ENCODE measurements around the gene TYMS. TPM values are rescaled to one million over a fixed set of nuclear protein-coding genes. Genes with fewer than 3 reads are reported as not detected.

Gene TYMS
- polyA plus RNA-seq, 4 donors: 116 to 133 (median 126) TPM

- no peak for DNase-seq (ENCODE audit: low read depth in 4 of 4, low spot score in 2 of 4)
Measured at GRCh38 chr18:710418-711300, 53.2 kb downstream of the TYMS start.

DNA sequence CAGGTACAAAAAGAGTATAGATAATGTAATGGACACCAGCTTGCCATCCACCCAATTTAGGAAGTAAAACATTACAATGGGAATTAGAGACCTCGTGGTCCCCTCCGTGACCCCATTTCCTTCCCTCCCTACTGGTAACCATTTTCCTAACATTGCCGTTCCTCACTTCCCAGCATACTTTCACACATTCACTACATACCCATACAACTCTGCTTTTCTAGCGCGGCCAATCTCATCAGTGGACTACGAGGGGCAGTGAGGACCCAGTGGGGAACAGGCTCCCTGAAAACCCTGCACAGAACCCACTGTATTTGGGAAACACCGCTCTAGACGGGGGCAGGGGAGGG, 53.8 kb downstream of the TYMS start:
- peak in 1 of 4 donors; percentile 15 for DNase-seq (ENCODE audit: low read depth in 4 of 4, low spot score in 2 of 4)

DNA sequence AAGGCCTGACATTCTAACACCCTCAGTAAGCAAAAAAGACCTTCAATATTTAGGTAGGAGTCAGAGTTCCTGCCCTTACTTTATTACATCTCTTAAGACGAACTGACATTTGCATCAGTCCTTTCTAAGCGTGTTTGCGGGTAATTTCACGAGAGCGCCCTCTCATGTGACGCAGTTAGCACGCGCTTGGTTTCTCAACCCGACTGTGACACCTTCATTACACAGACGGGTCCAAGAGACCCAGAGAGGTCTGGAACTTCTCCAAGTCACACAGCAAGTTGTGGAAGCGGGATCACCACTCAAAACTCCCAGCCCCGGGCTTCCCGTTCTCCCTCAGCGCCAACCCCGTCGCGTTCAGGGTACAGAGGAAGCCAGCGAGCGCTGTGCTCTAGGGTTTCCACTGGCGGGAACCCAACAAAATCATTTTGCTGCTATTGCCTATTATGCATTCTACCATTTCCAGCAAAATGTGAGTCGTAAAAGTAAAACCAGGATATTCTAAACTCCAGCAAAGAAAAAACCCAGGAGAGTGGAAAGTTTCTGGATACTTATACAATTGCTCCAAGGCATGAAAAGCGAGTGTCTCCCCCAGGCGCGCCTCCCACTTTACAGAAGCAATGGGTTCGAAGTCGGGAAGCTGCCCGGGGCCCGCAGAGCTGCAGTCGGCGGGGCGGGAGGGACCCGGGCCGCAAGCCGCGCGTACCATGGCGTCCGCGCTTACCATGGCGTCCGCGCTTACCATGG, 54.4 kb downstream of the TYMS start:
- DNase-seq (ENCODE audit: low read depth in 4 of 4, low spot score in 2 of 4): peak in 3 of 4 donors; percentile 48 to 56 (median 50)

DNA sequence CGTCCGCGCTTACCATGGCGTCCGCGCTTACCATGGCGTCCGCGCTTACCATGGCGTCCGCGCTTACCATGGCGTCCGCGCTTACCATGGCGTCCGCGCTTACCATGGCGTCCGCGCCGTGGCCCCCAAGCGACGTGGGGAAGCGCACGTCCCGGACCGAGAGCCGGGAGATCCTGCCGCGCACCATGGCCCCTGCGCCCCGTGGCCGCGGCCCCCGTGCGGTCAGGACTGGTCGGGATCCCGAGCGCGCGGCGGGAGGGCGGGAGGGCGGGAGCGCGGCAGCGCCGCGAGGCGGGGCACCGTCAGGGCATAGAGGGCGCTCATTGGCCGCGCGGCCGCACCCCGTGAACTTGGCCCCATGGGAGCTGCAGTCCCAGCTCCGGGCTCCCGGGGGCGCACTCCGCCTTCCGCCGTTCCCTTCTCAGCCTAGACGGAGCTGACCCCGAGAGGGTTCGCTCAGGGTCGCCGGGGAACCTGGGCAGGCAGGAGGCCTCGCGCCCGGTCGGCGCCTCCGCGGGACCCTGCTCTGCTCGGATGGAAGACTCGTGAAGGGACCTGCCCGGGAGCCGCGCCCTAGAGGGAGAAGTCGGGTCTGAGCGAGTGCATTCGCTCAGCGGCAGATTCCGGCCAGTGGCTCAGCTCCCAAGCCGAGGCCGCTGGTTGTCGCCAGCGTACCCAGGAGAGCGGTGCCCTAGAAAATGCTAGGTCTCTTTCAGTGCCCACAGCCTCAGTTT, 55.1 kb downstream of the TYMS start, which contains the start of gene ENOSF1:
ENOSF1 (minus strand) TSS at position 230 of the 734 bp plus-strand sequence; CDS start at position 187, 43 bp downstream.
- peak in 2 of 4 donors; percentile 66 to 68 for DNase-seq (ENCODE audit: low read depth in 4 of 4, low spot score in 2 of 4)

DNA sequence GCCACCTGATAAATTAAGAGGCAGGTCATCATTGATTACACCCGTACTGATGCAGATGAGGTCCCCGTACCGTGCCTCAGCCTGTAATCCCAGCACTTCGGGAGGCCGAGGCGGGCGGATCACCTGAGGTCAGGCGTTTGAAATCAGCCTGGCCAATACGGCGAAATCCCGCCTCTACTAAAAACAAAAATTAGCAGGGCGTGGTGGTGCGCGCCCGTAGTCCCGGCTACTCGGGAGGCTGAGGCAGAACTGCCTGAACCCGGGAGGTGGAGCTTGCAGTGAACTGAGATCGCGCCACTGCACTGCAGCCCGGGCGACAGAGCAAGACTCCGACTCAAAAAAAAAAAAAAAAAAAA, 55.7 kb downstream of the TYMS start:
- DNase-seq (ENCODE audit: low read depth in 4 of 4, low spot score in 2 of 4): no peak

- DNase-seq (ENCODE audit: low read depth in 4 of 4, low spot score in 2 of 4): no peak
Measured at GRCh38 chr18:715626-716025, 58.2 kb downstream of the TYMS start.

- no peak for DNase-seq (ENCODE audit: low read depth in 4 of 4, low spot score in 2 of 4)
Measured at GRCh38 chr18:717003-717402, 59.5 kb downstream of the TYMS start.

Other genes starting within 250 kb of the TYMS start
- gene COLEC12, start 157.0 kb upstream of the TYMS start, polyA plus RNA-seq (ENCODE audit: insufficient read length in 4 of 4): 10 to 100 TPM; 23.6 to 35.2 (median 27.0) TPM
- gene CETN1, start 77.3 kb upstream of the TYMS start, polyA plus RNA-seq (ENCODE audit: insufficient read length in 4 of 4): not detected
- 10 to 100 TPM in 3 of 4 donors, 1 to 10 TPM in 1; 7.8 to 20.0 (median 13.2) TPM for gene CLUL1, start 60.7 kb upstream of the TYMS start, polyA plus RNA-seq (ENCODE audit: insufficient read length in 4 of 4)
- gene ENOSF1, start 55.0 kb downstream of the TYMS start, polyA plus RNA-seq (ENCODE audit: insufficient read length in 4 of 4): 100 to 1,000 TPM in 2 of 4 donors, 10 to 100 TPM in 2; 50.5 to 144 (median 98.9) TPM
- gene YES1, start 154.6 kb downstream of the TYMS start, polyA plus RNA-seq (ENCODE audit: insufficient read length in 4 of 4): 10 to 100 TPM; 60.8 to 71.2 (median 69.0) TPM
- gene ADCYAP1, start 247.2 kb downstream of the TYMS start, polyA plus RNA-seq (ENCODE audit: insufficient read length in 4 of 4): under 1 TPM in 3 of 4 donors, not detected in 1; 0.17 to 0.22 (median 0.17) TPM

Measured in left renal cortex interstitium (tissue), 4 donors.